WTC11 (cell line): ENCODE data around the gene KRI1. TPM values are rescaled to one million over a fixed set of nuclear protein-coding genes. Genes with fewer than 3 reads are reported as not detected.
"Not testable (repeated sequence)": the region's sequence is repeated elsewhere in the genome, so short reads cannot be mapped to it uniquely, and the experiment has no call there.

Experiments
- ATAC-seq: fragments of 200-7000 bp; cut with Tn5 transposase; 2 replicates; pipeline ENCODE4 v1.10.0; 2021; ENCODE audit warnings: mild to moderate bottlenecking, moderate library complexity
- CTCF ChIA-PET: fragments of 300-600 bp; sonication (Branson Sonifier 250); formaldehyde crosslinking; loops from one replicate; lab custom pipeline; 2021; ENCODE audit warnings: antibody characterized with exemption; lab: Charles Lee
- POLR2A ChIA-PET: fragments of 350-600 bp; sonication (Branson Sonifier 250); formaldehyde crosslinking; loops from one replicate; lab custom pipeline; 2021; ENCODE audit warnings: antibody characterized with exemption; lab: Charles Lee
- DNase-seq: peaks from one replicate; pipeline ENCODE4 v3.0.0; 2021; ENCODE audit warnings: low spot score
- H3K27ac Mint-ChIP-seq: 2 replicates; pipeline ENCODE4 v1.8.0; 2021; ENCODE audit warnings: mixed read lengths
- H3K27me3 Mint-ChIP-seq: 2 replicates; pipeline ENCODE4 v1.8.0; 2021; ENCODE audit warnings: low read depth, mild to moderate bottlenecking, moderate library complexity, mixed read lengths
- H3K36me3 Mint-ChIP-seq: 2 replicates; pipeline ENCODE4 v1.8.0; 2021; ENCODE audit warnings: mixed read lengths
- H3K4me1 Mint-ChIP-seq: 2 replicates; pipeline ENCODE4 v1.8.0; 2022; ENCODE audit warnings: mixed read lengths
- H3K4me3 Mint-ChIP-seq: 2 replicates; pipeline ENCODE4 v1.8.0; 2021; ENCODE audit warnings: mild to moderate bottlenecking, moderate library complexity, mixed read lengths
- H3K9me3 Mint-ChIP-seq: 2 replicates; pipeline ENCODE4 v1.8.0; 2021; ENCODE audit warnings: mixed read lengths
- ESRRA ChIP-seq: sonication (generic); formaldehyde crosslinking; IDR thresholded peaks from 2 replicates; pipeline ENCODE4 v1.8.1; 2022; ENCODE audit warnings: mild to moderate bottlenecking, missing genetic modification reagents, borderline replicate concordance
- FOXJ3 ChIP-seq: sonication (generic); formaldehyde crosslinking; IDR thresholded peaks from 2 replicates; pipeline ENCODE4 v1.9.0; 2021; ENCODE audit warnings: missing genetic modification reagents, mild to moderate bottlenecking, borderline replicate concordance
- FOXK1 ChIP-seq: sonication (generic); formaldehyde crosslinking; IDR thresholded peaks from 2 replicates; pipeline ENCODE4 v1.8.0; 2022; ENCODE audit warnings: mild to moderate bottlenecking, moderate library complexity, missing genetic modification reagents
- MXD4 ChIP-seq: fragments of 250-450 bp; sonication (Bioruptor Pico); IDR thresholded peaks from 2 replicates; pipeline ENCODE4 v1.8.0; 2021; ENCODE audit warnings: mild to moderate bottlenecking, moderate library complexity, borderline replicate concordance
- NFYB ChIP-seq: sonication (generic); formaldehyde crosslinking; conservative IDR thresholded peaks from 2 replicates; pipeline ENCODE4 v1.8.0; 2022; ENCODE audit warnings: low read depth, missing genetic modification reagents
- TEAD1 ChIP-seq: sonication (generic); formaldehyde crosslinking; IDR thresholded peaks from 2 replicates; pipeline ENCODE4 v1.8.0; 2022; ENCODE audit warnings: mild to moderate bottlenecking, missing genetic modification reagents
- total RNA-seq: library from RNA; stranded (reverse); gene quantifications from 3 replicates; pipeline ENCODE4 v1.2.3, GENCODE V29; 2021
- TF ChIP-seq, protein P1 (sequence below): sonication (generic); formaldehyde crosslinking; IDR thresholded peaks from 2 replicates; pipeline ENCODE4 v1.8.1; 2022; ENCODE audit warnings: low read depth, mild to moderate bottlenecking, moderate library complexity, missing genetic modification reagents, borderline replicate concordance
- TF ChIP-seq, protein P2 (sequence below): sonication (generic); formaldehyde crosslinking; IDR thresholded peaks from 2 replicates; pipeline ENCODE4 v1.8.0; 2022; ENCODE audit warnings: mild to moderate bottlenecking, missing genetic modification reagents
- TF ChIP-seq, protein P3 (sequence below): fragments of 250-450 bp; sonication (Bioruptor Pico); IDR thresholded peaks from 2 replicates; pipeline ENCODE4 v1.9.0; 2021; ENCODE audit warnings: mild to moderate bottlenecking, borderline replicate concordance
- TF ChIP-seq, protein P4 (sequence below): fragments of 250-450 bp; sonication (Bioruptor Pico); IDR thresholded peaks from 2 replicates; pipeline ENCODE4 v1.9.0; 2021; ENCODE audit warnings: mild to moderate bottlenecking
- TF ChIP-seq, protein P5 (sequence below): fragments of 250-450 bp; sonication (Bioruptor Pico); IDR thresholded peaks from 2 replicates; pipeline ENCODE4 v1.9.0; 2021; ENCODE audit warnings: mild to moderate bottlenecking

Gene KRI1
- total RNA-seq, 1 experiment from 2014 or later: 43.6 TPM

DNA sequence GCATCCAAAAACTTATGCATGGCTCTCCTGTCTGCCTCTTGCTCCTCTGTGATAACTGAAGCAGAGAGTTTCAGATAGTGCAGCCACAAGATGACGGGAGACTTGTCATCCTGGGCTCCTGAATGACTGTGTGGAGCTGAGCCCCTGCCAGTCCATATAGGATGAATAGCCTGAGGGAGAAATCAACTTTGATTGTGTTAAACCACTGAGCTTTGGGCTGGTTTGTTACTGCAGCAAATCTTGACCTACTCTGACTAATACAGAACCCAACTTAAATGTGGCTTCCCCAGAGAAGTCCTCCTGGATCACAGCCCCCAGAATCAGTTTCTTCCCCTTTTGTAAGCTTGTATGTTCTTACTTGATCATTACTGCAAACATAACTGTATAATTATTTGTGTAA lies 33.4 kb downstream of the KRI1 start:
- H3K9me3 Mint-ChIP-seq: peaks cover 7% of the 10 kb centered on the region
- TF ChIP-seq, protein P1, sequence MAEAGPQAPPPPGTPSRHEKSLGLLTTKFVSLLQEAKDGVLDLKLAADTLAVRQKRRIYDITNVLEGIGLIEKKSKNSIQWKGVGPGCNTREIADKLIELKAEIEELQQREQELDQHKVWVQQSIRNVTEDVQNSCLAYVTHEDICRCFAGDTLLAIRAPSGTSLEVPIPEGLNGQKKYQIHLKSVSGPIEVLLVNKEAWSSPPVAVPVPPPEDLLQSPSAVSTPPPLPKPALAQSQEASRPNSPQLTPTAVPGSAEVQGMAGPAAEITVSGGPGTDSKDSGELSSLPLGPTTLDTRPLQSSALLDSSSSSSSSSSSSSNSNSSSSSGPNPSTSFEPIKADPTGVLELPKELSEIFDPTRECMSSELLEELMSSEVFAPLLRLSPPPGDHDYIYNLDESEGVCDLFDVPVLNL (CRISPR knock-in tag): no peak
- TF ChIP-seq, protein P2, sequence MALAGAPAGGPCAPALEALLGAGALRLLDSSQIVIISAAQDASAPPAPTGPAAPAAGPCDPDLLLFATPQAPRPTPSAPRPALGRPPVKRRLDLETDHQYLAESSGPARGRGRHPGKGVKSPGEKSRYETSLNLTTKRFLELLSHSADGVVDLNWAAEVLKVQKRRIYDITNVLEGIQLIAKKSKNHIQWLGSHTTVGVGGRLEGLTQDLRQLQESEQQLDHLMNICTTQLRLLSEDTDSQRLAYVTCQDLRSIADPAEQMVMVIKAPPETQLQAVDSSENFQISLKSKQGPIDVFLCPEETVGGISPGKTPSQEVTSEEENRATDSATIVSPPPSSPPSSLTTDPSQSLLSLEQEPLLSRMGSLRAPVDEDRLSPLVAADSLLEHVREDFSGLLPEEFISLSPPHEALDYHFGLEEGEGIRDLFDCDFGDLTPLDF (CRISPR knock-in tag): no peak
- no peak for TF ChIP-seq TEAD1
- TF ChIP-seq, protein P3, sequence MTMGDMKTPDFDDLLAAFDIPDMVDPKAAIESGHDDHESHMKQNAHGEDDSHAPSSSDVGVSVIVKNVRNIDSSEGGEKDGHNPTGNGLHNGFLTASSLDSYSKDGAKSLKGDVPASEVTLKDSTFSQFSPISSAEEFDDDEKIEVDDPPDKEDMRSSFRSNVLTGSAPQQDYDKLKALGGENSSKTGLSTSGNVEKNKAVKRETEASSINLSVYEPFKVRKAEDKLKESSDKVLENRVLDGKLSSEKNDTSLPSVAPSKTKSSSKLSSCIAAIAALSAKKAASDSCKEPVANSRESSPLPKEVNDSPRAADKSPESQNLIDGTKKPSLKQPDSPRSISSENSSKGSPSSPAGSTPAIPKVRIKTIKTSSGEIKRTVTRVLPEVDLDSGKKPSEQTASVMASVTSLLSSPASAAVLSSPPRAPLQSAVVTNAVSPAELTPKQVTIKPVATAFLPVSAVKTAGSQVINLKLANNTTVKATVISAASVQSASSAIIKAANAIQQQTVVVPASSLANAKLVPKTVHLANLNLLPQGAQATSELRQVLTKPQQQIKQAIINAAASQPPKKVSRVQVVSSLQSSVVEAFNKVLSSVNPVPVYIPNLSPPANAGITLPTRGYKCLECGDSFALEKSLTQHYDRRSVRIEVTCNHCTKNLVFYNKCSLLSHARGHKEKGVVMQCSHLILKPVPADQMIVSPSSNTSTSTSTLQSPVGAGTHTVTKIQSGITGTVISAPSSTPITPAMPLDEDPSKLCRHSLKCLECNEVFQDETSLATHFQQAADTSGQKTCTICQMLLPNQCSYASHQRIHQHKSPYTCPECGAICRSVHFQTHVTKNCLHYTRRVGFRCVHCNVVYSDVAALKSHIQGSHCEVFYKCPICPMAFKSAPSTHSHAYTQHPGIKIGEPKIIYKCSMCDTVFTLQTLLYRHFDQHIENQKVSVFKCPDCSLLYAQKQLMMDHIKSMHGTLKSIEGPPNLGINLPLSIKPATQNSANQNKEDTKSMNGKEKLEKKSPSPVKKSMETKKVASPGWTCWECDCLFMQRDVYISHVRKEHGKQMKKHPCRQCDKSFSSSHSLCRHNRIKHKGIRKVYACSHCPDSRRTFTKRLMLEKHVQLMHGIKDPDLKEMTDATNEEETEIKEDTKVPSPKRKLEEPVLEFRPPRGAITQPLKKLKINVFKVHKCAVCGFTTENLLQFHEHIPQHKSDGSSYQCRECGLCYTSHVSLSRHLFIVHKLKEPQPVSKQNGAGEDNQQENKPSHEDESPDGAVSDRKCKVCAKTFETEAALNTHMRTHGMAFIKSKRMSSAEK (CRISPR knock-in tag): no peak
- no peak overlapping the region for H3K27ac Mint-ChIP-seq
- H3K4me3 Mint-ChIP-seq: no peak overlapping the region
- DNase-seq: no peak
- H3K27me3 Mint-ChIP-seq: peaks cover 7% of the 10 kb centered on the region
- POLR2A ChIA-PET: no interaction called here
- no peak for ATAC-seq
- no peaks in the 10 kb centered on the region for H3K4me1 Mint-ChIP-seq
- no peaks in the 10 kb centered on the region for H3K36me3 Mint-ChIP-seq
- CTCF ChIA-PET: interaction anchor here (1.4 kb wide), 1 partner anchor 27 kb away, joined by 4 read pairs; no protein-coding TSS in a partner anchor

DNA sequence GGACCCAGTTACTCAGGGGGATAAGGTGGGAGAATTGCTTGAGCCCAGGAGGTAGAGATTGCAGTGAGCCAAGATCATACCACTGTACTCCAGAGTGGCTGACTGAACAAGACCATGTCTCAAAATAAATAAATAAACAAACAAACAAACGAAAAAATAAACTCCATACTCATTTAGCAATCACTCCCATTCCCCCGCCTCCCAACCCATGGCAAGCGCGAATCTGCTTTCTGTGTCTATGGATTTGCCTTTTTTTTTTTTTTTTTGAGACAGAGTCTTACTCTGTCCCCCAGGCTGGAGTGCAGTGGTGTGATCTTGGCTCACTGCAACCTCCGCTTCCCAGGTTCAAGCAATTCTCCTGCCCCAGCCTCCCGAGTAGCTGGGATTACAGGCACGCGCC lies 38.9 kb downstream of the KRI1 start:
- H3K27ac Mint-ChIP-seq, H3K27me3 Mint-ChIP-seq, H3K9me3 Mint-ChIP-seq, POLR2A ChIA-PET, ATAC-seq, H3K4me1 Mint-ChIP-seq, H3K36me3 Mint-ChIP-seq, H3K4me3 Mint-ChIP-seq, DNase-seq: not testable (repeated sequence)
- CTCF ChIA-PET: interaction anchor here (0.7 to 1.1 kb wide), 2 partner anchors 15 to 37 kb away, joined by 3 read pairs; no protein-coding TSS in a partner anchor

DNA sequence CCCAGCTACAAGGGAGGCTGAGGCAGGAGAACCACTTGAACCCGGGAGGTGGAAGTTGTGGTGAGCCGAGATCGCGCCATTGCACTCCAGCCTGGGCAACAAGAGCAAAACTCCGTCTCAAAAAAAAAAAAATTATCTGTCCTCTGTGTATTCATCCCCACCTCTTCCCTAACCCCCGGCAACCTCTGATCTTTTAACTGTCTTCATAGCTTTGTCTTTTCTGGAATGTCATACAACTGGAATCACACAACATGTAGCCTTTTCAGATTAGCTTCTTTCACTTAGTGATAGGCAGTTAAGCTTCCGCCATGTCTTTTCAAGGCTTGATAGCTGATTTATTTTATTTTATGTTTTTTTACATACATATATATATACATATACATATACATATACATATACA lies 40.2 kb downstream of the KRI1 start:
- Mint-ChIP-seq H3K27ac (no peak overlapping the region), H3K36me3 (no peaks in the 10 kb centered on the region), H3K27me3 (no peaks in the 10 kb centered on the region; the same call in 1 of the 2 replicates), H3K4me3 (no peak overlapping the region), H3K4me1 (no peaks in the 10 kb centered on the region), H3K9me3 (no peaks in the 10 kb centered on the region)
- ChIA-PET POLR2A (no interaction called here), CTCF (no interaction called here)
- TF ChIP-seq FOXK1 (CRISPR knock-in tag): no peak
- TF ChIP-seq, protein P4, sequence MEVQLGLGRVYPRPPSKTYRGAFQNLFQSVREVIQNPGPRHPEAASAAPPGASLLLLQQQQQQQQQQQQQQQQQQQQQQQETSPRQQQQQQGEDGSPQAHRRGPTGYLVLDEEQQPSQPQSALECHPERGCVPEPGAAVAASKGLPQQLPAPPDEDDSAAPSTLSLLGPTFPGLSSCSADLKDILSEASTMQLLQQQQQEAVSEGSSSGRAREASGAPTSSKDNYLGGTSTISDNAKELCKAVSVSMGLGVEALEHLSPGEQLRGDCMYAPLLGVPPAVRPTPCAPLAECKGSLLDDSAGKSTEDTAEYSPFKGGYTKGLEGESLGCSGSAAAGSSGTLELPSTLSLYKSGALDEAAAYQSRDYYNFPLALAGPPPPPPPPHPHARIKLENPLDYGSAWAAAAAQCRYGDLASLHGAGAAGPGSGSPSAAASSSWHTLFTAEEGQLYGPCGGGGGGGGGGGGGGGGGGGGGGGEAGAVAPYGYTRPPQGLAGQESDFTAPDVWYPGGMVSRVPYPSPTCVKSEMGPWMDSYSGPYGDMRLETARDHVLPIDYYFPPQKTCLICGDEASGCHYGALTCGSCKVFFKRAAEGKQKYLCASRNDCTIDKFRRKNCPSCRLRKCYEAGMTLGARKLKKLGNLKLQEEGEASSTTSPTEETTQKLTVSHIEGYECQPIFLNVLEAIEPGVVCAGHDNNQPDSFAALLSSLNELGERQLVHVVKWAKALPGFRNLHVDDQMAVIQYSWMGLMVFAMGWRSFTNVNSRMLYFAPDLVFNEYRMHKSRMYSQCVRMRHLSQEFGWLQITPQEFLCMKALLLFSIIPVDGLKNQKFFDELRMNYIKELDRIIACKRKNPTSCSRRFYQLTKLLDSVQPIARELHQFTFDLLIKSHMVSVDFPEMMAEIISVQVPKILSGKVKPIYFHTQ (CRISPR knock-in tag): no peak
- no peak for TF ChIP-seq FOXJ3 (CRISPR knock-in tag)
- TF ChIP-seq NFYB (CRISPR knock-in tag): no peak
- TF ChIP-seq, protein P5, sequence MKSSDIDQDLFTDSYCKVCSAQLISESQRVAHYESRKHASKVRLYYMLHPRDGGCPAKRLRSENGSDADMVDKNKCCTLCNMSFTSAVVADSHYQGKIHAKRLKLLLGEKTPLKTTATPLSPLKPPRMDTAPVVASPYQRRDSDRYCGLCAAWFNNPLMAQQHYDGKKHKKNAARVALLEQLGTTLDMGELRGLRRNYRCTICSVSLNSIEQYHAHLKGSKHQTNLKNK (CRISPR knock-in tag): no peak
- TF ChIP-seq MXD4 (CRISPR knock-in tag): no peak
- no peak for TF ChIP-seq ESRRA (CRISPR knock-in tag)
- no peak for ATAC-seq
- no peak for DNase-seq
